Transverse colon (tissue), 4 donors: ENCODE results near the gene HERC4.
"Not testable (repeated sequence)": the region's sequence is repeated elsewhere in the genome, so short reads cannot be mapped to it uniquely, and the experiment has no call there.

ENCODE experiments used
- EP300 ChIP-seq: sonication (generic); formaldehyde crosslinking; IDR thresholded peaks from one replicate; pipeline ENCODE4 v1.6.1; 2017; ENCODE audit warnings: antibody characterized with exemption, low read depth
- POLR2A ChIP-seq: fragments of 450-650 bp; IDR thresholded peaks from one replicate; pipeline ENCODE4 v1.6.1; 2016; ENCODE audit warnings: antibody characterized with exemption, mild to moderate bottlenecking, moderate library complexity
- POLR2AphosphoS5 ChIP-seq, 3 donors: sonication (generic); formaldehyde crosslinking; IDR thresholded peaks; one replicate each; pipeline ENCODE4 v1.6.1; 2016; ENCODE audit warnings: antibody characterized with exemption in 3 of 3
- TF ChIP-seq, protein P1 (sequence below), 5 experiments: fragments of 200-600 bp in 3 of 5; fragments of 450-650 bp in 2 of 5; sonication (generic) in 3 of 5; IDR thresholded peaks; 1 replicate in 2 of 5; 2 replicates in 3 of 5; pipeline ENCODE4 v1.5.1; 2016 to 2017; ENCODE audit warnings: antibody characterized with exemption in 5 of 5, inconsistent platforms in 3 of 5, mild to moderate bottlenecking in 2 of 5, moderate library complexity in 1 of 5

DNA sequence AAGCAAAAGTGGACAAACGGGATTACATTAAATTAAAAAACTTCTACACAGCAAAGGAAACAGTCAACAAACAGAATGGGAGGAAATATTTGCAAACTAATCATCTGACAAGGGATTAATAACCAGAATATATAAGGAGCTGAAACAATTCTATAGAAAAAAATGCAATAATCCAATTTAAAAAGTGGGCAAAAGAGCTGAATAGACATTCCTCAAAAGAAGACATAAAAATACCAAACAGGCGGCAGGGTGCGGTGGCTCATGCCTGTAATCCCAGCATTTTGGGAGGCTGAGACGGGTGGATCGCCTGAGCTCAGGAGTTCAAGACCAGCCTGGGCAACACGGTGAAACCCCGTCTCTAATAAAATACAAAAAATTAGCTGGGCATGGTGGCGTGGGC is 92.5 kb downstream of the HERC4 start:
- TF ChIP-seq, protein P1, sequence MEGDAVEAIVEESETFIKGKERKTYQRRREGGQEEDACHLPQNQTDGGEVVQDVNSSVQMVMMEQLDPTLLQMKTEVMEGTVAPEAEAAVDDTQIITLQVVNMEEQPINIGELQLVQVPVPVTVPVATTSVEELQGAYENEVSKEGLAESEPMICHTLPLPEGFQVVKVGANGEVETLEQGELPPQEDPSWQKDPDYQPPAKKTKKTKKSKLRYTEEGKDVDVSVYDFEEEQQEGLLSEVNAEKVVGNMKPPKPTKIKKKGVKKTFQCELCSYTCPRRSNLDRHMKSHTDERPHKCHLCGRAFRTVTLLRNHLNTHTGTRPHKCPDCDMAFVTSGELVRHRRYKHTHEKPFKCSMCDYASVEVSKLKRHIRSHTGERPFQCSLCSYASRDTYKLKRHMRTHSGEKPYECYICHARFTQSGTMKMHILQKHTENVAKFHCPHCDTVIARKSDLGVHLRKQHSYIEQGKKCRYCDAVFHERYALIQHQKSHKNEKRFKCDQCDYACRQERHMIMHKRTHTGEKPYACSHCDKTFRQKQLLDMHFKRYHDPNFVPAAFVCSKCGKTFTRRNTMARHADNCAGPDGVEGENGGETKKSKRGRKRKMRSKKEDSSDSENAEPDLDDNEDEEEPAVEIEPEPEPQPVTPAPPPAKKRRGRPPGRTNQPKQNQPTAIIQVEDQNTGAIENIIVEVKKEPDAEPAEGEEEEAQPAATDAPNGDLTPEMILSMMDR (IDR thresholded peaks at IDR 0.05): not testable (repeated sequence)
- TF ChIP-seq POLR2A; POLR2AphosphoS5 (IDR thresholded peaks at IDR 0.05); EP300: not testable (repeated sequence)
